Upper lobe of right lung (tissue), 1 donor: Measurements from ENCODE around the gene ZNF670. TPM values are rescaled to one million over a fixed set of nuclear protein-coding genes. Genes with fewer than 3 reads are reported as not detected.

Source experiments
- ATAC-seq: fragments of 200-7000 bp; cut with Tn5 transposase; one replicate; pipeline ENCODE4 v1.9.1; 2020; ENCODE audit warnings: mild to moderate bottlenecking, moderate library complexity
- DNase-seq: peaks from one replicate; pipeline ENCODE4 v3.0.0-alpha.2; 2020
- H3K27ac ChIP-seq: fragments of 200-600 bp; one replicate; pipeline ENCODE4 v1.8.0; 2022
- H3K27me3 ChIP-seq: fragments of 200-600 bp; one replicate; pipeline ENCODE4 v1.8.0; 2022; ENCODE audit warnings: mild to moderate bottlenecking
- H3K36me3 ChIP-seq: fragments of 200-600 bp; one replicate; pipeline ENCODE4 v1.8.0; 2022
- H3K4me1 ChIP-seq: fragments of 200-600 bp; one replicate; pipeline ENCODE4 v1.8.0; 2022
- H3K4me3 ChIP-seq: fragments of 200-600 bp; one replicate; pipeline ENCODE4 v1.8.0; 2022; ENCODE audit warnings: mild to moderate bottlenecking
- H3K9me3 ChIP-seq: fragments of 200-600 bp; one replicate; pipeline ENCODE4 v1.8.0; 2022
- CTCF ChIP-seq: fragments of 200-600 bp; IDR thresholded peaks from one replicate; pipeline ENCODE4 v1.8.0; 2022; ENCODE audit warnings: antibody characterized with exemption
- intact Hi-C: fragments of 100-400 bp; cut with DNase I; formaldehyde crosslinking; loops from one replicate; pipeline ENCODE4 v1.11.0; 2022
- total RNA-seq: library from RNA; stranded (reverse); fragmentation: NEBNext Ultra II Directional; extraction: Animal tissue kit (Norgen Biotek cat#: 25700); gene quantifications from one replicate; pipeline ENCODE4 v1.2.1, GENCODE V29; 2021
- donor health status: DM: no; HTN: yes; CAD: no; lungs with severe emphysema.

Gene ZNF670
- total RNA-seq, 1 donor from 2014 or later: 3.2 TPM

- Histone ChIP-seq H3K9me3 (no peaks in the 10 kb centered on the region), H3K27ac (no peak overlapping the region), H3K36me3 (no peaks in the 10 kb centered on the region), H3K4me1 (no peaks in the 10 kb centered on the region), H3K27me3 (no peaks in the 10 kb centered on the region), H3K4me3 (no peak overlapping the region)
- no peak for TF ChIP-seq CTCF
- DNase-seq (no peak), ATAC-seq (peak; percentile 49)
- intact Hi-C loops: no loop called here
Measured at GRCh38 chr1:247118946-247119446, 40.4 kb upstream of the ZNF670 start.

- TF ChIP-seq CTCF: no peak
- Histone ChIP-seq H3K36me3 (no peaks in the 10 kb centered on the region), H3K27me3 (no peaks in the 10 kb centered on the region), H3K4me3 (no peak overlapping the region), H3K27ac (no peak overlapping the region), H3K4me1 (peaks cover 4% of the 10 kb centered on the region), H3K9me3 (no peaks in the 10 kb centered on the region)
- intact Hi-C loops: no loop called here
- DNase-seq: no peak
- no peak for ATAC-seq
Measured at GRCh38 chr1:247115545-247115944, 36.9 kb upstream of the ZNF670 start.

- no peaks in the 10 kb centered on the region for H3K36me3 ChIP-seq
- TF ChIP-seq CTCF: no peak
- no peak for ATAC-seq
- no peaks in the 10 kb centered on the region for H3K27me3 ChIP-seq
- H3K4me3 ChIP-seq: no peak overlapping the region
- peaks cover 6% of the 10 kb centered on the region for H3K4me1 ChIP-seq
- intact Hi-C loops: no loop called here
- no peak overlapping the region for H3K27ac ChIP-seq
- no peak for DNase-seq
- H3K9me3 ChIP-seq: no peaks in the 10 kb centered on the region
Measured at GRCh38 chr1:247115141-247115510, 36.5 kb upstream of the ZNF670 start.

- no peak overlapping the region for H3K27ac ChIP-seq
- H3K4me1 ChIP-seq: peaks cover 6% of the 10 kb centered on the region
- H3K36me3 ChIP-seq: no peaks in the 10 kb centered on the region
- DNase-seq: no peak
- H3K27me3 ChIP-seq: no peaks in the 10 kb centered on the region
- no peak for ATAC-seq
- no peak for TF ChIP-seq CTCF
- no peak overlapping the region for H3K4me3 ChIP-seq
- intact Hi-C loops: no loop called here
- no peaks in the 10 kb centered on the region for H3K9me3 ChIP-seq
Measured at GRCh38 chr1:247114351-247115140, 35.9 kb upstream of the ZNF670 start.

- Histone ChIP-seq H3K27ac (no peak overlapping the region), H3K4me3 (no peak overlapping the region), H3K27me3 (no peaks in the 10 kb centered on the region), H3K4me1 (peaks cover 6% of the 10 kb centered on the region), H3K9me3 (no peaks in the 10 kb centered on the region), H3K36me3 (no peaks in the 10 kb centered on the region)
- intact Hi-C loops: no loop called here
- DNase-seq (no peak), ATAC-seq (no peak)
- TF ChIP-seq CTCF: no peak
Measured at GRCh38 chr1:247113733-247114271, 35.2 kb upstream of the ZNF670 start.
